ENCODE measurements around the gene TXNDC11. TPM values are rescaled to one million over a fixed set of nuclear protein-coding genes. Genes with fewer than 3 reads are reported as not detected.

Gene TXNDC11
- total and polyA plus RNA-seq, 2 donors (not counting 3 experiments of a cell fraction or from before 2014, with no cell fraction given): 42.5 to 66.0 TPM

- Histone ChIP-seq H3K9me3 (replicated peaks; ENCODE audit: control insufficient read depth, insufficient read depth, low read length) (no peaks in the 10 kb centered on the region), H3K27me3 (ENCODE audit: control insufficient read depth in 2 of 2, insufficient read depth in 2 of 2, low read length in 2 of 2) (no peaks in the 10 kb centered on the region), H3K27ac (ENCODE audit: insufficient read depth, low read depth, low read length) (no peak overlapping the region), H3K4me2 (ENCODE audit: insufficient read depth, low read length) (no peak overlapping the region), H3K9ac (replicated peaks; ENCODE audit: extremely low read depth, insufficient read depth, low read length) (no peak overlapping the region), H3K4me1 (ENCODE audit: control insufficient read depth, extremely low read depth, insufficient read depth, low read length) (no peaks in the 10 kb centered on the region), H3K79me2 (ENCODE audit: control insufficient read depth, insufficient read depth, low read length) (peaks cover 2% of the 10 kb centered on the region), H3K9me1 (replicated peaks; ENCODE audit: control insufficient read depth, extremely low read depth, insufficient read depth, low read length) (no peaks in the 10 kb centered on the region), H2AFZ (ENCODE audit: low read depth, low read length) (no peak overlapping the region), H3K36me3 (ENCODE audit: control insufficient read depth in 2 of 2, extremely low read depth in 1 of 2, insufficient read depth in 2 of 2, low read length in 2 of 2) (peaks cover 0 to 13% of the 10 kb centered on the region in 2 experiments), H3K4me3 (replicated peaks in 1 of 3; ENCODE audit: insufficient read depth in 1 of 3, low read depth in 1 of 3, low read length in 3 of 3) (no peak overlapping the region), H4K20me1 (replicated peaks; ENCODE audit: control insufficient read depth, extremely low read depth, insufficient read depth, low read length) (no peaks in the 10 kb centered on the region)
- BruUV-seq (replicated peaks): no TSS peak
- intact Hi-C loops (cut with micrococcal nuclease) (no loop called here), dilution Hi-C loops (cut with MboI; ENCODE audit: extremely low pct_ligation_motif_present, low sequenced_read_pairs) (no loop called here)
- ChIA-PET CTCF (interaction anchor here (1.0 to 2.5 kb wide), 5 partner anchors 18 to 315 kb away, joined by 3 to 10 read pairs (median 4); no protein-coding TSS in a partner anchor), POLR2A (no interaction called here)
- FAIRE-seq (no peak), DNase-seq (ENCODE audit: low read depth, low spot score) (no peak)
- TF ChIP-seq GATA2 (IDR thresholded peaks at IDR 0.05; ENCODE audit: insufficient read depth, insufficient read length, low read depth, low read length) (no peak), FOS (IDR thresholded peaks at IDR 0.05; ENCODE audit: borderline replicate concordance, insufficient read depth, low read length) (no peak)
Measured at GRCh38 chr16:11711662-11712061, 31.0 kb downstream of the TXNDC11 start.

- H3K4me2 ChIP-seq (ENCODE audit: insufficient read depth, low read length): no peak overlapping the region
Measured at GRCh38 chr16:11708421-11708820, 34.2 kb downstream of the TXNDC11 start.

More at GRCh38 chr16:11708421-11708820, 34.2 kb downstream of the TXNDC11 start:
- Histone ChIP-seq H3K79me2 (ENCODE audit: control insufficient read depth, insufficient read depth, low read length) (peaks cover 3% of the 10 kb centered on the region), H3K4me3 (replicated peaks in 1 of 3; ENCODE audit: insufficient read depth in 1 of 3, low read depth in 1 of 3, low read length in 3 of 3) (no peak overlapping the region), H3K9ac (replicated peaks; ENCODE audit: extremely low read depth, insufficient read depth, low read length) (no peak overlapping the region), H3K27ac (ENCODE audit: insufficient read depth, low read depth, low read length) (no peak overlapping the region), H4K20me1 (replicated peaks; ENCODE audit: control insufficient read depth, extremely low read depth, insufficient read depth, low read length) (no peaks in the 10 kb centered on the region), H3K9me3 (replicated peaks; ENCODE audit: control insufficient read depth, insufficient read depth, low read length) (no peaks in the 10 kb centered on the region), H3K9me1 (replicated peaks; ENCODE audit: control insufficient read depth, extremely low read depth, insufficient read depth, low read length) (no peaks in the 10 kb centered on the region), H2AFZ (ENCODE audit: low read depth, low read length) (no peak overlapping the region), H3K36me3 (ENCODE audit: control insufficient read depth in 2 of 2, extremely low read depth in 1 of 2, insufficient read depth in 2 of 2, low read length in 2 of 2) (peaks cover 0 to 12% of the 10 kb centered on the region in 2 experiments), H3K4me1 (ENCODE audit: control insufficient read depth, extremely low read depth, insufficient read depth, low read length) (no peaks in the 10 kb centered on the region), H3K27me3 (ENCODE audit: control insufficient read depth in 2 of 2, insufficient read depth in 2 of 2, low read length in 2 of 2) (no peaks in the 10 kb centered on the region)
- intact Hi-C loops (cut with micrococcal nuclease) (no loop called here), dilution Hi-C loops (cut with MboI; ENCODE audit: extremely low pct_ligation_motif_present, low sequenced_read_pairs) (no loop called here)
- FAIRE-seq: no peak
- DNase-seq (ENCODE audit: low read depth, low spot score): peak; percentile 11
- ChIA-PET POLR2A (no interaction called here), CTCF (interaction anchor here (0.8 to 1.6 kb wide), 4 partner anchors 11 to 360 kb away, joined by 3 to 4 read pairs (median 4); partner anchors contain the start of gene ZC3H7A)
- BruUV-seq (replicated peaks): no TSS peak
- TF ChIP-seq GATA2 (IDR thresholded peaks at IDR 0.05; ENCODE audit: insufficient read depth, insufficient read length, low read depth, low read length) (no peak), MYC (IDR thresholded peaks at IDR 0.05; ENCODE audit: low read depth, low read length) (no peak), POLR2AphosphoS5 (IDR thresholded peaks at IDR 0.05; ENCODE audit: insufficient read depth, low read depth, low read length) (no peak), CTCF (IDR thresholded peaks at IDR 0.05; ENCODE audit: extremely low read depth in 1 of 2, insufficient read depth in 1 of 2, low read depth in 1 of 2, low read length in 2 of 2) (no peak), MAX (IDR thresholded peaks at IDR 0.05; ENCODE audit: insufficient read depth, insufficient read length) (no peak), EZH2 (IDR thresholded peaks at IDR 0.05; ENCODE audit: borderline replicate concordance, low read depth, low read length, severe bottlenecking) (no peak), JUN (IDR thresholded peaks at IDR 0.05; ENCODE audit: borderline replicate concordance, insufficient read depth, insufficient read length, low read depth) (no peak), POLR2A (IDR thresholded peaks at IDR 0.05; ENCODE audit: low read depth, low read length) (no peak), FOS (IDR thresholded peaks at IDR 0.05; ENCODE audit: borderline replicate concordance, insufficient read depth, low read length) (no peak)

Measured in endothelial cell of umbilical vein (primary cell).